ENCODE results near the gene SEC24C.

DNA sequence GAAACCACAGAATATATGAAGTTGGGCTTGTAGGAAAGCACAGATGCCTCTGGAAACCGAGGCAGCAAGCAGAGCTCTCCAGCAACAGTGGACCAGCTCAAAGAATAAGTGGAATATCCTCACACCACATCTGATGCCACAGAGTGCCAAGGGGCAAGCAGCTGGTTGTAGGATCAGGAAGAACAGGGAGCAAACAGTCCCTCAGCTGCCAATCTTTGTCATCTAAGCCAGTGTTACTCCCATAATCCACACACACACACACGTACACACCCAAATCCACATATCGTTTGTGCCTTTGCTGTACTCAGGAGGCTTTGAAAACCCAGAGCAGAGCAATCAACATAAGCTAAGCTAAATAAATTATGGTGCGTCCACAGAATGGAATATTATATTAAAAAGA is 20.7 kb upstream of the SEC24C start:
- TF ChIP-seq, protein P1, sequence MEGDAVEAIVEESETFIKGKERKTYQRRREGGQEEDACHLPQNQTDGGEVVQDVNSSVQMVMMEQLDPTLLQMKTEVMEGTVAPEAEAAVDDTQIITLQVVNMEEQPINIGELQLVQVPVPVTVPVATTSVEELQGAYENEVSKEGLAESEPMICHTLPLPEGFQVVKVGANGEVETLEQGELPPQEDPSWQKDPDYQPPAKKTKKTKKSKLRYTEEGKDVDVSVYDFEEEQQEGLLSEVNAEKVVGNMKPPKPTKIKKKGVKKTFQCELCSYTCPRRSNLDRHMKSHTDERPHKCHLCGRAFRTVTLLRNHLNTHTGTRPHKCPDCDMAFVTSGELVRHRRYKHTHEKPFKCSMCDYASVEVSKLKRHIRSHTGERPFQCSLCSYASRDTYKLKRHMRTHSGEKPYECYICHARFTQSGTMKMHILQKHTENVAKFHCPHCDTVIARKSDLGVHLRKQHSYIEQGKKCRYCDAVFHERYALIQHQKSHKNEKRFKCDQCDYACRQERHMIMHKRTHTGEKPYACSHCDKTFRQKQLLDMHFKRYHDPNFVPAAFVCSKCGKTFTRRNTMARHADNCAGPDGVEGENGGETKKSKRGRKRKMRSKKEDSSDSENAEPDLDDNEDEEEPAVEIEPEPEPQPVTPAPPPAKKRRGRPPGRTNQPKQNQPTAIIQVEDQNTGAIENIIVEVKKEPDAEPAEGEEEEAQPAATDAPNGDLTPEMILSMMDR (IDR thresholded peaks at IDR 0.05), result no peak
- no peak for TF ChIP-seq POLR2AphosphoS5 (IDR thresholded peaks at IDR 0.05; ENCODE audit: low read depth, low read length)
- TF ChIP-seq, protein P2, sequence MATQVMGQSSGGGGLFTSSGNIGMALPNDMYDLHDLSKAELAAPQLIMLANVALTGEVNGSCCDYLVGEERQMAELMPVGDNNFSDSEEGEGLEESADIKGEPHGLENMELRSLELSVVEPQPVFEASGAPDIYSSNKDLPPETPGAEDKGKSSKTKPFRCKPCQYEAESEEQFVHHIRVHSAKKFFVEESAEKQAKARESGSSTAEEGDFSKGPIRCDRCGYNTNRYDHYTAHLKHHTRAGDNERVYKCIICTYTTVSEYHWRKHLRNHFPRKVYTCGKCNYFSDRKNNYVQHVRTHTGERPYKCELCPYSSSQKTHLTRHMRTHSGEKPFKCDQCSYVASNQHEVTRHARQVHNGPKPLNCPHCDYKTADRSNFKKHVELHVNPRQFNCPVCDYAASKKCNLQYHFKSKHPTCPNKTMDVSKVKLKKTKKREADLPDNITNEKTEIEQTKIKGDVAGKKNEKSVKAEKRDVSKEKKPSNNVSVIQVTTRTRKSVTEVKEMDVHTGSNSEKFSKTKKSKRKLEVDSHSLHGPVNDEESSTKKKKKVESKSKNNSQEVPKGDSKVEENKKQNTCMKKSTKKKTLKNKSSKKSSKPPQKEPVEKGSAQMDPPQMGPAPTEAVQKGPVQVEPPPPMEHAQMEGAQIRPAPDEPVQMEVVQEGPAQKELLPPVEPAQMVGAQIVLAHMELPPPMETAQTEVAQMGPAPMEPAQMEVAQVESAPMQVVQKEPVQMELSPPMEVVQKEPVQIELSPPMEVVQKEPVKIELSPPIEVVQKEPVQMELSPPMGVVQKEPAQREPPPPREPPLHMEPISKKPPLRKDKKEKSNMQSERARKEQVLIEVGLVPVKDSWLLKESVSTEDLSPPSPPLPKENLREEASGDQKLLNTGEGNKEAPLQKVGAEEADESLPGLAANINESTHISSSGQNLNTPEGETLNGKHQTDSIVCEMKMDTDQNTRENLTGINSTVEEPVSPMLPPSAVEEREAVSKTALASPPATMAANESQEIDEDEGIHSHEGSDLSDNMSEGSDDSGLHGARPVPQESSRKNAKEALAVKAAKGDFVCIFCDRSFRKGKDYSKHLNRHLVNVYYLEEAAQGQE (IDR thresholded peaks at IDR 0.05; ENCODE audit: insufficient read depth in 1 of 2, low read depth in 2 of 2, low read length in 1 of 2), result no peak

All from Panc1 (cell line).